HG03457 (cell line): ENCODE data around the gene HIVEP2.
A peak's percentile ranks its signal among the peaks of the same experiment; 100 is the strongest.

ENCODE experiments used
- ATAC-seq: cut with Tn5 transposase; IDR thresholded peaks from one replicate; pipeline ENCODE4 v1.9.1; 2021; ENCODE audit warnings: moderate number of reproducible peaks; ENCODE audit not compliant: unreplicated experiment

HIVEP2 gene

DNA sequence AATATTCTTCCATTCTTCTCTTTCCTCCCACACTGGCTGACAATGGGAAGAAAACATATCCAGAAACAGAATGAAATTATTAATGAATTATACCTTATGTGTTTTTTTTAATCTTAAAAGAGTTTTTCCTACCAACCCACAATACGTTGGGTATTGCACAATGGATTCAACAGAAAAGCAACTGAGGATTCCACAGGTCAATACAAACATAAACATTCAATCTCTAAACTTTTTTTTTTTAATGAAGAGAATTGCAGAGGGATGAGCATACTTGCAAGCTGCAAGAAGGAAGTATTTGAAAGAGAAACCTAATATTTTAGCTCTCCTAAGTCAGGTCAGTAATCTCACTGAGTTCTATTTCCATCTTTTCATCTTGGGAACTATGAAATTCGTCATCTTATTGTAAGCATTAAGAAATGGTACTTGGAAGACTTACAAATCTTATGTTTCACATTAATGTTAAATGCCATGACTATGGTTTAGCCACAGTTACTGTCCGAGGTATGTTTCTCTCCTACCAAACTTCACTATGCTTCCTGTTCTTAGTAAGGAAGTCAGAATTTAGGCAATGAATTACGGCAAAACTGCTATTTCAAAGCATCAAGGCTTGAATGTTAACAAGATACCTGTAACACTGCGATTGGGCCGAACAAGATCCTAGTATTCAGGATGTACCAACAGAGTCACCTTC is 100.8 kb downstream of the HIVEP2 start:
- no peak for ATAC-seq

DNA sequence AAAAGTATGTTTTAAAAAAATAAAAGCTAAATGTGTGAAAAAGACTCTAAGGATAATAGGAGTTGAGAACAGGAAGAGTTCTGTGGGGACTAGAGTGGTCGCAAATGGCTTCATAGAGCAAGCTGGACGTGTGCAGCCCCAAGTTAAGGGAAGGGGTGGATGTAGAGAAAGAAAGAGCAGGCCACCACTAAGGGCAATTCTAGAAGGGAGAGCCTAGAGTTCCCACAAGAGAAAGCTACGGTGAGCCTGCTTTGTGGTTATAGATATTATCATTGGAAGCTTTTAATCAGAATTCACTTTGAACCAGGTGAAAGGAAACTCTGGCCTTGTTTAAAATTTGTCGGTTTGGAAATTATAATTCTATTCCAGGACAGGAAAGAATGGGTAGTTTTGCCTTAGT is 101.6 kb downstream of the HIVEP2 start:
- no peak for ATAC-seq

- peak; percentile 60 for ATAC-seq
Measured at GRCh38 chr6:142842418-142843261, 102.3 kb downstream of the HIVEP2 start.

DNA sequence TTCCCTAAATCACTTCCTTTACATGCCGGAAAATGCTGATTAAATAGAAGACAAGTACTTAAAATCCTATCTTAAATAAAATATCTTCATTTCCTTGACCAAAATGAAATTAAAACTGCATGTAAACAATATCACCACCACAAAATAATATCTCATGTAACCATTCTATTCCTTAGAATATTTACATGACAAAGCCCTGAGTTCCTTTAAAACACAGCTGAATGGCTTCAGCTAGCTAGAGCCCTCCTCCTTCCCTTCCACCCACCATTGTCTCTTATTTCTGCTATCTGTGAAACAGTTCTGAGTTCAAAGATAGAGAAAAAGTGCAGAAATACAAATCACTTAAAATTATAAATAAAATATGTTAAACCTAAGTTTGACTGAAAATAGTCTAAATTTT is 103.1 kb downstream of the HIVEP2 start:
- no peak for ATAC-seq

DNA sequence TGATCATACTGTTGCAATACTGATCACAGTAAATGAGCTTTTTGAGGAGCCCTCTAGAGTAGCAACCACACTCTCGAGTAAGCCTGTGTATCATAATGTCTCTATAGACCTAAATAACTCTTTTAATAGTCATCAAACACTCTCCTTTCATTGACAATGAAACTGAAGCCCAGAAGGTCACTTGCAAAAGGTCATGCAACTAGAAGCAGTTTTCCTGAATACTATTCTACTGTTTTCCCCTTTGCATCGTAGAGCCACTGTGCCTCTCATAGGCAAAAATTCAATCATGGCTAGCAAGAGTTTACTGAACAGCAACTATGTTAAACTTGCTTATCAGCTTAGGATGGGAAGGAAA is 105.3 kb downstream of the HIVEP2 start:
- ATAC-seq = no peak

GRCh38 chr6:142838821-142839685 is 105.9 kb downstream of the HIVEP2 start:
- ATAC-seq = no peak

DNA sequence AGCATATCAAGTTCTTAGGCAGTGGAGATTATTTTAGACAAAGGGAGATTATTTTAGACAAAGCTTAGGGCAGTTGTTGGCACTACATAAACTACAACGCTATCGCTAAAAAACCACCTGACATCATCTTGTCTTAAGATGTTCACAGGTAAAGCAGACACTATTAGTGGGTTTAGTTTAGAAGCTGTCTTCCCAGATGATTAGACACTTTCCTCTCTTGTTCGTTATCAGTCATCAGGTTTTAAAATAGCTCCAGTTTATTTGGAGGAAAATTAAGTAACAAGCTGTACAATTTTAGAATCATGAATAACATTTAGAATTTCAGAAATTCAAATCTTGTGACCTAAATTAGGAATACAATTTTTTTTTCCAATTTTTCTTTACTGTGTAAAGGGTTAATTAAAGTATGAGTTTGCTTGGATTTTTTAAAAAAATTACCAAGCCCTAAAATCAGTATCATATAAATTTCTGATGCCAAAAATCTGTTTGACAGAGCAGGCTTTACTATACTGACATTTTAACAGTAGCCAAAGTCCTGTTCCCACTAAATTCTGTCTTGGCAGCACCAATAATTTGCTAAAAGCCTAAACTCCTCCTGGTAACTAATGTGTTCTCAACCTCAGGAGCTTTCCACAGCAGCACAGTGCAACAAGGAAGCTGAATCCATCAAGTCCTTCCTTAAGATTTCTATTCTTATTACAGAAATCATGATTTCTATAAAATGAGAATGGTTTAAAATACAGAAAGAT is 109.0 kb downstream of the HIVEP2 start:
- ATAC-seq = no peak

DNA sequence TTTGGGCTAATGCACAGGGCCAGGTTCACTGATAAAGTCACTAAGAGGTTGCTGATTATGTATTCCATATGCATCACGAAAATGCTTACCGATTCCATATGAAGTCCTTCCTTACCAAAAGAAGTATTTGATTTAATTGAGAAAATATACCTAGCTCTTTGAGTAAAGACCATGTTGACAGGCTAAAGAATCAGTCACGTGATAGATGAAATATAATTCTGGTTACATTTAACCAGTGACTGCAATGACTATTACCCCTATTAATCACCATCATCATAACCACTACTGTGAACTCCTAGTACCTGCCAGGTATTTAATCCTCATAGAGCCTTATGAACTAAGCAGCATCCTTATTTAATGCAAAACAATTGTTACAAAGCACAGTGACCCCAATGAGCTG is 110.1 kb downstream of the HIVEP2 start:
- ATAC-seq = no peak

- no peak for ATAC-seq
Measured at GRCh38 chr6:142833798-142834197, 111.2 kb downstream of the HIVEP2 start.

DNA sequence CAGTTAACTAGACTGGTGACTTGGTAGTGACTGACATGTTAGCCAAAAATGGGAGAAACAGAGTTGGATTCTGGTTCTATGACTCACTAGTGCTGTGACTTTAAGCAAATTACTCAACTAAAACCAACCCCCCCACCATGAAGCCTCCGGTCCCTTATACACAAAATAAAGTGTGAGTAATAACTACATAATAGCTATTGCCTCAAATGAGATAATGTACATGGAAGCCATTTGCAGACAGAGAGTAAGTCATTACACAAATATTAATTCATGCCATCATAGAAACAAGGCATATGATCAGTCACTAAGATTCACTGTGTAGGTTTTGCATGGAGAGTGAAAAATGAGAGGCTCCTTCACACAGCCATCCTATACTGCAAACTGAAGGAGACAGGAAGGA is 111.9 kb downstream of the HIVEP2 start:
- no peak for ATAC-seq

- ATAC-seq = no peak
Measured at GRCh38 chr6:142830807-142831206, 114.2 kb downstream of the HIVEP2 start.

- ATAC-seq = no peak
Measured at GRCh38 chr6:142830116-142830710, 114.8 kb downstream of the HIVEP2 start.

DNA sequence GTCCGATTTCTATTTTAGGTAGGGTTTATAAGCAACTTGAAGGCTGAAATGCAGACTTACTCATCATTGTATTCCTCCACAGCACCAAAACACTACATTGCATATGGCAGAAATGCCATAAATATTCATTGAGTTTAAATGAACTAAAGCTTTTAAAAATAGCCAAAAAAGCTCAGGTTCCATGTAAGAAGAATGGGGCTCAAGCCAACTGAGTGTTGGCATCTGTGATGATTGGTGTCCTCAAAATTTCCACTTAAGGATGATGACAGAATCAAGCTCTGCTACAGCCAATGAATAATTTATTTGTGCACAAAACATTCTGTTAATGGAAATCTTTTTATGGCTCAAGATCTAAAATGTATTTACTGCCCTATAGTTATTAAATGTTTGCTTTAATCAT is 115.4 kb downstream of the HIVEP2 start:
- ATAC-seq = no peak

DNA sequence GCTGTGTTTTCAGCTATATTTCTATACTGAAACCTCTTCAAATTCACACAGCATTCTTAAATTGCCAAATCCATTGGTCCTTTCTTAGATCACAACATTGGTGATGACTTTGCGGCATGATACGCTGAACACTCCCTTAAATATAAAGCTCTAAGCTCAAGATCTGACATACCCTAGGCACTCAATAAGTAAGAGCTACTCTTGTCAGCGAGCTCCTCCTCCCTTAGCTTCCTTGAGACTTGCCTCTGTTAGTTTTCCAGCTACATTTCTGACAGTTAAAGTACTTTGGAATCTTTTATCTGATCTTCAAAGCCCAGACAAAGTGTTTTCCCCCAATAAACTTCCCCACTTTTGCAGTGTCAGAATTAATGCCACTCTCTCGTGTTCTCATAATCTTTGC is 117.0 kb downstream of the HIVEP2 start:
- ATAC-seq = no peak

- no peak for ATAC-seq
Measured at GRCh38 chr6:142827369-142827768, 117.6 kb downstream of the HIVEP2 start.

GRCh38 chr6:142825760-142826159 is 119.2 kb downstream of the HIVEP2 start:
- no peak for ATAC-seq

DNA sequence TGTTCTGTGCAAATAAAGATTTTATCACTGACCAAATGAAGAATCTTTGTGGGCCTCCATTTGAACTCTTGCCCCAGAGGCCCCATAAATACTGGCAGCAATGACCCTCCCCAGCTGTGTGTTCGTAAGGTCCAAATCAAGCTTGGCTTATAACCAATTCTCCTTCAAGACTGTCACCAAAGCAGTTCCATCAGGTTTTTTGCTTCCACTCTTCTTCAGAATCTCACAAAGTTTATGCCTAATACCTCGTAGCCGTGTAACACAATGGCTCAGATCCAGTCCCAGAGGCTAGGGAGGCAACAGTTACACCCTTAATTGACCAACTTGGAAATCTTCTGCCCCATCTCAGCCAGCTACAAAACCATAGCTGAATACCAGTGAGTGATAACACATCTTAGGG is 120.5 kb downstream of the HIVEP2 start:
- no peak for ATAC-seq

DNA sequence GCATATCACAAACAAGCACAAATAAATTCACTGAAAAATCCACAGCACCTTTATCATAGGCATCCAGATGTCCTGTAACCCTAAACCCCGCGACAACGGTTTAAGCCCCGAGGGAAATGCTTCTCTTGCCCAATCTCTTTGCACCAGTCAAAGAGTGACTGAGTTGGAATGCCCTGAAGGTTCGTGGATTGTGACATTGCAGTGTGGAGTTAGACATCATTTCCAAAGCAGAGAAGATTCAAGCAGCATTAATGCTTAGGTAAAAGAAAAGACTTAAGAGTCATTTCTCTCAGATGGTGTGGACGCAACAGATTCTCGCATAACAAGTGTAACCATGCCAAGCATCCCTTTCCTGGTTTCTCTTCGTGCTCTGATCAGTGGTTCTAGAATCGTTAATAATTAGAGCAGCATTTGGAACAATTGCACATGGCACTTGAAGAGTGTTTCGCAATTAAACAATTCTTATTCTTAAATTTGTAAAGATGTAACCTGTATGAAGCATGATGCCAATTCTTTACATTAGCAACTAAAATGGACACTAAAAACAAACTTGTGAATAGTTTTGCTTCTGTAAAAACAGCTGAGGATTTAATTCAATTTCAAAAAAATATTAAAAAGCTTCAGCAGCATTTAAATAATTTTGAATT is 121.6 kb downstream of the HIVEP2 start:
- no peak for ATAC-seq

- no peak for ATAC-seq
Measured at GRCh38 chr6:142822842-142823241, 122.1 kb downstream of the HIVEP2 start.

GRCh38 chr6:142822383-142822782 is 122.6 kb downstream of the HIVEP2 start:
- peak; percentile 71 for ATAC-seq
